K562 (cell line): ENCODE results near the gene DNAJB2. TPM values are rescaled to one million over a fixed set of nuclear protein-coding genes. Genes with fewer than 3 reads are reported as not detected.
A peak's percentile ranks its signal among the peaks of the same experiment; 100 is the strongest.

Source experiments
- CHCHD3 ChIP-seq: fragments of 250-450 bp; sonication (Bioruptor Pico); IDR thresholded peaks from 2 replicates; pipeline ENCODE4 v2.1.2; 2022; ENCODE audit warnings: mild to moderate bottlenecking
- GABPB1 ChIP-seq: sonication (generic); formaldehyde crosslinking; IDR thresholded peaks from 2 replicates; pipeline ENCODE4 v1.8.0; 2022; ENCODE audit warnings: mild to moderate bottlenecking, missing genetic modification reagents
- PHB2 ChIP-seq: fragments of 450-650 bp; IDR thresholded peaks from 2 replicates; pipeline ENCODE4 v1.6.1; 2017; ENCODE audit warnings: low read depth
- SMAD2 ChIP-seq: fragments of 150-350 bp; IDR thresholded peaks from 2 replicates; pipeline ENCODE4 v1.6.1; 2014; ENCODE audit warnings: low read depth, mild to moderate bottlenecking, low read length
- SNRNP70 ChIP-seq: fragments of 200-400 bp; formaldehyde crosslinking; optimal IDR thresholded peaks from 2 replicates; pipeline ENCODE3; 2017; ENCODE audit warnings: low read depth, low read length
- SREBF1 ChIP-seq: fragments of 150-350 bp; IDR thresholded peaks from 2 replicates; pipeline ENCODE4 v1.6.1; 2014; ENCODE audit warnings: antibody characterized with exemption, low read depth, low read length, borderline replicate concordance
- ZKSCAN3 ChIP-seq: fragments of 250-450 bp; sonication (Bioruptor Pico); IDR thresholded peaks from 2 replicates; pipeline ENCODE4 v1.4.0; 2020
- ZNF134 ChIP-seq: fragments of 250-450 bp; sonication (Bioruptor Pico); conservative IDR thresholded peaks from 2 replicates; pipeline ENCODE4 v1.4.0; 2020
- ZNF507 ChIP-seq: conservative IDR thresholded peaks from 2 replicates; pipeline ENCODE4 v1.6.1; 2017; ENCODE audit warnings: missing genetic modification characterization, missing compliant biosample characterization
- ZNF764 ChIP-seq: fragments of 250-450 bp; sonication (Bioruptor Pico); IDR thresholded peaks from 2 replicates; pipeline ENCODE4 v1.4.0; 2020; ENCODE audit warnings: low read depth, mild to moderate bottlenecking, moderate library complexity
- polyA plus RNA-seq, 8 experiments: library from polyadenylated mRNA; depleted of rRNA in 4 of 8; stranded (reverse) in 5 of 8; unstranded in 3 of 8; fragments of >200 nt; fragmentation: Nextera tagmentation in 2 of 8; fragmentation: Illumina TruSeq in 1 of 8; extraction: Ambion mirVana in 2 of 8; extraction: Trizol in 1 of 8; gene quantifications; 2 replicates each; pipeline versions ENCODE4 v1.2.1 to v1.2.3, GENCODE V29; 2011 to 2014; ENCODE audit warnings: inconsistent platforms in 1 of 8, missing spikeins in 1 of 8
- total RNA-seq, 7 experiments: library from RNA; depleted of rRNA in 6 of 7; stranded (reverse); fragments of >200 nt in 6 of 7; fragmentation: Illumina TruSeq in 2 of 7; extraction: Trizol in 2 of 7; gene quantifications; 2 replicates each; pipeline versions ENCODE4 v1.2.1 to v1.2.3, GENCODE V29; 2011 to 2021; ENCODE audit warnings: low replicate concordance in 1 of 7
- TF ChIP-seq, protein P1 (sequence below): fragments of 450-650 bp; formaldehyde crosslinking; IDR thresholded peaks from 2 replicates; pipeline ENCODE4 v1.4.0; 2020; ENCODE audit warnings: mild to moderate bottlenecking, moderate library complexity
- TF ChIP-seq, protein P2 (sequence below): fragments of 450-650 bp; formaldehyde crosslinking; IDR thresholded peaks from 2 replicates; pipeline ENCODE4 v1.4.0; 2022; ENCODE audit warnings: mild to moderate bottlenecking, moderate library complexity
- TF ChIP-seq, protein P3 (sequence below), 2 experiments: fragments of 450-650 bp; IDR thresholded peaks; 2 replicates each; pipeline ENCODE4 v1.6.1; 2016; ENCODE audit warnings: mild to moderate bottlenecking in 2 of 2, borderline replicate concordance in 1 of 2, low read depth in 1 of 2, moderate library complexity in 1 of 2
- TF ChIP-seq, protein P4 (sequence below): fragments of 450-650 bp; IDR thresholded peaks from 2 replicates; pipeline ENCODE4 v1.6.1; 2016
- TF ChIP-seq, protein P5 (sequence below), 2 experiments: fragments of 450-650 bp in 1 of 2; sonication (generic) in 1 of 2; formaldehyde crosslinking in 1 of 2; IDR thresholded peaks in 1 of 2; conservative IDR thresholded peaks in 1 of 2; 2 replicates each; pipeline versions ENCODE4 v1.6.1 to v1.8.1; 2016 to 2023; ENCODE audit warnings: mild to moderate bottlenecking in 2 of 2, moderate library complexity in 2 of 2, inconsistent platforms in 1 of 2, missing genetic modification reagents in 1 of 2

Gene DNAJB2
- total and polyA plus RNA-seq, 9 of the 15 experiments (the other 6 are each of a cell fraction or from before 2014, with no cell fraction given): 0.08 to 3.0 (median 2.2) TPM; not detected in 1

DNA sequence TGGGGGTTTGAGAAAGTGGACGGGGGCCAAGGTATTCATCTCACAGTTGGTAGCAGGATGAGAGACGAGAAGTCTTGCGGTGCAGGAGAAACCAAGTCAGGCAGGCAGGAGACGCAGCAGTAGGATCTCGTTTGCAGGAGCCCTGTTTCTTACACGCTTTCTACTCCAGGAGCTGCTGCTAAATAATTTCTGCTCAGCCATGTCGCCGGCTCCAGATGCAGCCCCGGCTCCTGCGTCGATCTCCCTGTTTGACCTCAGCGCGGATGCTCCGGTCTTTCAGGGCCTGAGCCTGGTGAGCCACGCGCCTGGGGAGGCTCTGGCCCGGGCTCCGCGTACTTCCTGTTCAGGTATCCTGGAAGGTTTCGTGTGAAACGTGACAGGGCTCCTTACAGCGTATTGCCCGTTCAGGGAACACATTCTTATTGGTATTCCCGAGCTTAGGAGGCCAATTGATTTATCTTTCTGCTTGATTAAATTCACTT lies 49.1 kb upstream of the DNAJB2 start (continued):
- TF ChIP-seq, protein P1, sequence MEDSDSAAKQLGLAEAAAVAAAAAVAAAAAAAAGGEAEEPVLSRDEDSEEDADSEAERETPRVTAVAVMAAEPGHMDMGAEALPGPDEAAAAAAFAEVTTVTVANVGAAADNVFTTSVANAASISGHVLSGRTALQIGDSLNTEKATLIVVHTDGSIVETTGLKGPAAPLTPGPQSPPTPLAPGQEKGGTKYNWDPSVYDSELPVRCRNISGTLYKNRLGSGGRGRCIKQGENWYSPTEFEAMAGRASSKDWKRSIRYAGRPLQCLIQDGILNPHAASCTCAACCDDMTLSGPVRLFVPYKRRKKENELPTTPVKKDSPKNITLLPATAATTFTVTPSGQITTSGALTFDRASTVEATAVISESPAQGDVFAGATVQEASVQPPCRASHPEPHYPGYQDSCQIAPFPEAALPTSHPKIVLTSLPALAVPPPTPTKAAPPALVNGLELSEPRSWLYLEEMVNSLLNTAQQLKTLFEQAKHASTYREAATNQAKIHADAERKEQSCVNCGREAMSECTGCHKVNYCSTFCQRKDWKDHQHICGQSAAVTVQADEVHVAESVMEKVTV (CRISPR knock-in tag): no peak
- no peak for TF ChIP-seq SREBF1
- TF ChIP-seq, protein P2, sequence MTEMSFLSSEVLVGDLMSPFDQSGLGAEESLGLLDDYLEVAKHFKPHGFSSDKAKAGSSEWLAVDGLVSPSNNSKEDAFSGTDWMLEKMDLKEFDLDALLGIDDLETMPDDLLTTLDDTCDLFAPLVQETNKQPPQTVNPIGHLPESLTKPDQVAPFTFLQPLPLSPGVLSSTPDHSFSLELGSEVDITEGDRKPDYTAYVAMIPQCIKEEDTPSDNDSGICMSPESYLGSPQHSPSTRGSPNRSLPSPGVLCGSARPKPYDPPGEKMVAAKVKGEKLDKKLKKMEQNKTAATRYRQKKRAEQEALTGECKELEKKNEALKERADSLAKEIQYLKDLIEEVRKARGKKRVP (CRISPR knock-in tag): no peak
- no peak for TF ChIP-seq SMAD2
- TF ChIP-seq, protein P3, sequence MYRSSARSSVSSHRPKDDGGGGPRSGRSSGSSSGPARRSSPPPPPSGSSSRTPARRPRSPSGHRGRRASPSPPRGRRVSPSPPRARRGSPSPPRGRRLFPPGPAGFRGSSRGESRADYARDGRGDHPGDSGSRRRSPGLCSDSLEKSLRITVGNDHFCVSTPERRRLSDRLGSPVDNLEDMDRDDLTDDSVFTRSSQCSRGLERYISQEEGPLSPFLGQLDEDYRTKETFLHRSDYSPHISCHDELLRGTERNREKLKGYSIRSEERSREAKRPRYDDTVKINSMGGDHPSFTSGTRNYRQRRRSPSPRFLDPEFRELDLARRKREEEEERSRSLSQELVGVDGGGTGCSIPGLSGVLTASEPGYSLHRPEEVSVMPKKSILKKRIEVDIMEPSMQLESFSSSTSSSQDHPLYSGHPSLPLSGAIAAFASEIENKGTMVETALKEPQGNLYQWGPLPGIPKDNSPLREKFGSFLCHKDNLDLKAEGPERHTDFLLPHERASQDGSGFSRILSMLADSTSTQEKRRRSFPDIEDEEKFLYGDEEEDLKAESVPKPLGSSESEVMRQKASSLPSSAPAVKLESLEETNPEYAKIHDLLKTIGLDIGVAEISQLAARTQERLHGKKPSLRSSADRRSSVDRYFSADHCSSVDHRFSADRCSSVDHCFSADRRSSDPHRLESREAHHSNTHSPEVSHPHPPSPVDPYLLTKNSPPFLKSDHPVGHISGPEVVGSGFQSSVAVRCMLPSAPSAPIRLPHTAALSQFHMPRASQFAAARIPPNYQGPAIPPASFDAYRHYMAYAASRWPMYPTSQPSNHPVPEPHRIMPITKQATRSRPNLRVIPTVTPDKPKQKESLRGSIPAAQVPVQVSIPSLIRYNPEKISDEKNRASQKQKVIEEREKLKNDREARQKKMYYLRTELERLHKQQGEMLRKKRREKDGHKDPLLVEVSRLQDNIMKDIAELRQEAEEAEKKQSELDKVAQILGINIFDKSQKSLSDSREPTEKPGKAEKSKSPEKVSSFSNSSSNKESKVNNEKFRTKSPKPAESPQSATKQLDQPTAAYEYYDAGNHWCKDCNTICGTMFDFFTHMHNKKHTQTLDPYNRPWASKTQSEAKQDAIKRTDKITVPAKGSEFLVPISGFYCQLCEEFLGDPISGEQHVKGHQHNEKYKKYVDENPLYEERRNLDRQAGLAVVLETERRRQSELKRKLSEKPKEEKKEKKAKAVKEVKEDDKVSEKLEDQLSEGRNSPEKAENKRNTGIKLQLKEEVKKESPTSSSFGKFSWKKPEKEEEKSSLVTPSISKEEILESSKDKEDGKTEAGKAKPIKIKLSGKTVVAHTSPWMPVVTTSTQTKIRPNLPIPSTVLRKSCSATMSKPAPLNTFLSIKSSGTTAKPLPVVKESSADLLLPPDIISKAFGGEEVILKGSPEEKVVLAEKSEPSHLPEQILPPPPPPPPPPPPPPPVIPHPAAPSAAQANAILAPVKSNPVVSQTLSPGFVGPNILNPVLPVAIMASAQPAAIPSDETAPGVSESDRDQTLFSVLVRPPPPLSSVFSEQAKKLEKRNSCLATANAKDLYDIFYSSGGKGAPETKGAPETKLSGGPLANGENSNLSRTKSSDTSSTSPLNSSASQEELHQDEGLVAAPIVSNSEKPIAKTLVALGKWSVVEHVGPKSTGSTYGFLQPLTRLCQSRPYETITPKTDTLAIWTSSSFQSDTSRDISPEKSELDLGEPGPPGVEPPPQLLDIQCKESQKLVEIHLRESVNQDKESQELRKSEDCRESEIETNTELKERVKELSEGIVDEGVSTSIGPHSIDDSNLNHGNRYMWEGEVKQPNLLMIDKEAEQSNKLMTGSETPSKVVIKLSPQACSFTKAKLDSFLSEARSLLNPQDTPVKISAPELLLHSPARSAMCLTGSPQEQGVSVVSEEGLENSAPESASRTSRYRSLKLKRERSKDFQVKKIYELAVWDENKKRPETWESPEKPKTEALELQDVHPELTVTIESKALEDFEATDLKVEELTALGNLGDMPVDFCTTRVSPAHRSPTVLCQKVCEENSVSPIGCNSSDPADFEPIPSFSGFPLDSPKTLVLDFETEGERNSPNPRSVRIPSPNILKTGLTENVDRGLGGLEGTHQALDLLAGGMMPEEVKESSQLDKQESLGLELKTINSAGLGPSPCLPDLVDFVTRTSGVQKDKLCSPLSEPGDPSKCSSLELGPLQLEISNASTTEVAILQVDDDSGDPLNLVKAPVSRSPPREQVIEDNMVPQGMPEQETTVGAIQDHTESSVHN (IDR thresholded peaks at IDR 0.05; ENCODE audit: borderline replicate concordance in 1 of 2, low read depth in 1 of 2): 0 out of 4 replicates have a peak, but pooled peaks of 1 of the 2 experiments have one; percentile 33
- no peak for TF ChIP-seq ZKSCAN3 (CRISPR knock-in tag)
- TF ChIP-seq, protein P4, sequence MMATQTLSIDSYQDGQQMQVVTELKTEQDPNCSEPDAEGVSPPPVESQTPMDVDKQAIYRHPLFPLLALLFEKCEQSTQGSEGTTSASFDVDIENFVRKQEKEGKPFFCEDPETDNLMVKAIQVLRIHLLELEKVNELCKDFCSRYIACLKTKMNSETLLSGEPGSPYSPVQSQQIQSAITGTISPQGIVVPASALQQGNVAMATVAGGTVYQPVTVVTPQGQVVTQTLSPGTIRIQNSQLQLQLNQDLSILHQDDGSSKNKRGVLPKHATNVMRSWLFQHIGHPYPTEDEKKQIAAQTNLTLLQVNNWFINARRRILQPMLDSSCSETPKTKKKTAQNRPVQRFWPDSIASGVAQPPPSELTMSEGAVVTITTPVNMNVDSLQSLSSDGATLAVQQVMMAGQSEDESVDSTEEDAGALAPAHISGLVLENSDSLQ: no peak
- TF ChIP-seq SNRNP70: no peak
- TF ChIP-seq ZNF134 (CRISPR knock-in tag): no peak
- no peak for TF ChIP-seq PHB2
- 0 out of 2 replicates have a peak, but pooled peaks have one; percentile 19 for TF ChIP-seq GABPB1 (CRISPR knock-in tag)
- TF ChIP-seq ZNF507 (tag): no peak
- TF ChIP-seq, protein P5, sequence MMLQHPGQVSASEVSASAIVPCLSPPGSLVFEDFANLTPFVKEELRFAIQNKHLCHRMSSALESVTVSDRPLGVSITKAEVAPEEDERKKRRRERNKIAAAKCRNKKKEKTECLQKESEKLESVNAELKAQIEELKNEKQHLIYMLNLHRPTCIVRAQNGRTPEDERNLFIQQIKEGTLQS (IDR thresholded peaks at IDR 0.05): no peak
- TF ChIP-seq, protein P5 (CRISPR knock-in tag; conservative IDR thresholded peaks at IDR 0.05): no peak
- no peak for TF ChIP-seq CHCHD3 (CRISPR knock-in tag)
- TF ChIP-seq ZNF764 (CRISPR knock-in tag): no peak
